ENCODE results near the gene PIGC.
"Not testable (repeated sequence)": the region's sequence is repeated elsewhere in the genome, so short reads cannot be mapped to it uniquely, and the experiment has no call there.

Gene PIGC

GRCh38 chr1:172451002-172451443 lies 7.2 kb upstream of the PIGC start:
- no peak for DNase-seq (ENCODE audit: extremely low spot score)
- ChIA-PET CTCF (interaction anchor here (0.5 to 1.2 kb wide), 8 partner anchors 9 to 1247 kb away, joined by 3 to 6 read pairs (median 4); no protein-coding TSS in a partner anchor), POLR2A (interaction anchor here (2.9 kb wide), 1 partner anchor 81 kb away, joined by 11 read pairs; the partner anchor contains the start of gene SUCO)
- TF ChIP-seq FOXA1 (IDR thresholded peaks at IDR 0.05) (no peak), NFRKB (IDR thresholded peaks at IDR 0.05) (no peak), TARDBP (IDR thresholded peaks at IDR 0.05) (no peak), FOXM1 (IDR thresholded peaks at IDR 0.05; ENCODE audit: borderline replicate concordance) (no peak), L3MBTL2 (conservative IDR thresholded peaks at IDR 0.05) (no peak), CTBP1 (IDR thresholded peaks at IDR 0.05; ENCODE audit: borderline replicate concordance) (no peak)

DNA sequence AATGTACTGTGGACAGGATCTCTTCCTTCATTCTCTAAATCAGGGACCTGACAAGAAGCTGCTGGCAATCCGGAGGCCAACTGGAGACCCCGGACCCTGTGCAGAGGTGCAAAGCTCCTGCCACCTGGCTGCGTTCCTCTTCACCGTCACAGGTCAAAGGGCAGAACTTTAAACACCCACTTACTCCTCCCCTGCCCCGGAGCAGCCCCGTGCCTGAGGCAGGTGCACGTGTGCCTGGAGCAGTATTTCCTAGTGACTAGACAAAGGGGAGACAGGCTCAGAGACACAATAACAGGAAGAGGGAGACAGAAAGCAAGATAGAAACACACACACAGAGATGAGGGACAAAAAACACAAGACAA lies 6.6 kb upstream of the PIGC start:
- no peak for TF ChIP-seq ZNF384 (IDR thresholded peaks at IDR 0.05)
- CTCF ChIA-PET, result interaction anchor here (0.5 to 1.2 kb wide), 8 partner anchors 9 to 1248 kb away, joined by 3 to 6 read pairs (median 4); no protein-coding TSS in a partner anchor
- POLR2A ChIA-PET, result interaction anchor here (2.9 kb wide), 1 partner anchor 82 kb away, joined by 11 read pairs; the partner anchor contains the start of gene SUCO
- no peak for DNase-seq (ENCODE audit: extremely low spot score)

DNA sequence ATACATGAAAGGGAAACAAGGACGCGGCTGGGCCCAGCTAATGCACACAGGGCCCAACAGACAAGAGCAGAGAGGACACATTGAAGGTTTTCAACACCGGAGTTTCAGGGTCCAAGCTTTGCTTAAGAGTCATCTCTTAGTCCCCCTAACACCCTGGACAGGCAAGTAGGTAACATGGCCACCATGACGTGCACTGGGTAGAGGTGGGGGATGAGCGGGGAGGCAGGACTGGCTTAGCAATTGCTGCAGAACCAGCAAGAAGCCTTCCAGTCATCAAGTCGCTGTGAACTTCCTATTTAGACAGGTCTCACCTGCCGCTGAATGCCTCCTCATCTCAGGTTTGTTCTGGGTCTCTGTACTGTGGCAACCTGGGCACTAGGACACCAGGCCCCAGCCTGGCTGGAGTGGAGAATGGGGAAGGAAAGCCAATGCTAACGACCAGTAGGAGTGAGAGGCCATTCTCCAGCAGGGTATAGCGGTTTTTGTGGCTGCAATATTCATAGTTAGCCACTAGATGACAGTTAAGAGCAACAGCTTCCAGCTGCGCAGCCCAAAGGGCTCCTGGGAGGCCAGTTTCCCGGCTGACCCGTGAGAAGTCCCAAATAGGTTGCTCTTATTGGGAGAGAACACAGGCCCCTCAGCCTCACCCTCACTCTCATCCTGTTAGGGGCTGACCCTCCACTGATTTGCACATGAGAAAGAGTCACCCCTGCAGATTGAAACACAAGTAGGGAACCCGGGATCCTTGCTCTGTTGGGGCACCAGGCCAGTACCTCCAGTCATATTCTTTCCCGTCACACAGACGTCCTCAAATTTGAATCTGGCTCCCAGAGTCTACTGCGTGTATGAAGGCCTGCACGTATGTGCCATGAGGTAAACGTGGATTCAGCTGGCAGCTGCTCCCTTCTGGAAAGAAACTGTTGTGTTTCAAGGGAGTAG lies 6.0 kb upstream of the PIGC start:
- TF ChIP-seq SP1 (IDR thresholded peaks at IDR 0.05) (no peak), ELF4 (IDR thresholded peaks at IDR 0.05) (no peak), LEF1 (IDR thresholded peaks at IDR 0.05; ENCODE audit: borderline replicate concordance) (no peak), SUZ12 (IDR thresholded peaks at IDR 0.05) (no peak), NFRKB (IDR thresholded peaks at IDR 0.05) (no peak), L3MBTL2 (conservative IDR thresholded peaks at IDR 0.05) (no peak), FOXA1 (IDR thresholded peaks at IDR 0.05) (no peak)
- POLR2A ChIA-PET, result interaction anchor here (2.9 kb wide), 1 partner anchor 83 kb away, joined by 11 read pairs; the partner anchor contains the start of gene SUCO
- DNase-seq (ENCODE audit: extremely low spot score), result peak; percentile 78
- CTCF ChIA-PET, result interaction anchor here (0.5 to 1.2 kb wide), 3 partner anchors 10 to 447 kb away, joined by 3 to 5 read pairs (median 3); no protein-coding TSS in a partner anchor

DNA sequence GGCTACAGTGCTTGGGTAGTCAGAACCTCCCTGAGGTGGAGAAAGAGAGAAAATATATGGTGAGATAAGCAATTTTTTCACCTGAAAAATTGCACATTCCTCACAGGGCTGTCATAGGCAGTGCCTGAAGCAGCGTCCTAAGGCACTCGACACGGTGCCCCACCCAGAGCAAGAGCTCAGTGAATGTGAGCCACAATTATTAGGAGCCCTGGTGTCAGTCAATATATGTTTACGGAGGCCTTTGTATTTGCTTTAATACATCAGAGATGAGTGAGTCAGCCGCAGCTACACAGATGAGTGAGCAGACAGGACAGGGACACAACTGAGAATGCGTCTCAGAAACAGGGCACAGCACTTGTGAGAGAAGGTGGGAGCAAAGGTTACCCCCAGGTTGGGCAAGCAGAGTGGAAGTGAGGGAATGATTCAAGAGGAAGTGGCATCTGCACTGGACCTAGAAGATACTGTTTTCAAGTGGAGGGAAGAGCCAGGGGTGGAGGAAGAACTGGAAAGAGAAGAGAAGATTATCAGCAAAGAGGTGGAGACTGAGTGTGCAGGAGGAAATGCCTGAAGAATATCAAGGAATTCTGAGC lies 5.2 kb upstream of the PIGC start:
- CTCF ChIA-PET, result interaction anchor here (0.5 kb wide), 1 partner anchor 394 kb away, joined by 3 read pairs; no protein-coding TSS in a partner anchor
- POLR2A ChIA-PET, result no interaction called here
- TF ChIP-seq BHLHE40 (IDR thresholded peaks at IDR 0.05; ENCODE audit: borderline replicate concordance) (no peak), TARDBP (IDR thresholded peaks at IDR 0.05) (no peak), ARNT (IDR thresholded peaks at IDR 0.05) (no peak), ZNF384 (IDR thresholded peaks at IDR 0.05) (no peak), CTBP1 (IDR thresholded peaks at IDR 0.05; ENCODE audit: borderline replicate concordance) (no peak)
- no peak for DNase-seq (ENCODE audit: extremely low spot score)

- TF ChIP-seq SUZ12 (IDR thresholded peaks at IDR 0.05), result no peak
- no peak for TF ChIP-seq ARNT (IDR thresholded peaks at IDR 0.05)
- no peak for TF ChIP-seq FOXA1 (IDR thresholded peaks at IDR 0.05)
- POLR2A ChIA-PET, result no interaction called here
- no peak for DNase-seq (ENCODE audit: extremely low spot score)
- CTCF ChIA-PET, result no interaction called here
Observed at GRCh38 chr1:172447641-172448040, 3.8 kb upstream of the PIGC start.

DNA sequence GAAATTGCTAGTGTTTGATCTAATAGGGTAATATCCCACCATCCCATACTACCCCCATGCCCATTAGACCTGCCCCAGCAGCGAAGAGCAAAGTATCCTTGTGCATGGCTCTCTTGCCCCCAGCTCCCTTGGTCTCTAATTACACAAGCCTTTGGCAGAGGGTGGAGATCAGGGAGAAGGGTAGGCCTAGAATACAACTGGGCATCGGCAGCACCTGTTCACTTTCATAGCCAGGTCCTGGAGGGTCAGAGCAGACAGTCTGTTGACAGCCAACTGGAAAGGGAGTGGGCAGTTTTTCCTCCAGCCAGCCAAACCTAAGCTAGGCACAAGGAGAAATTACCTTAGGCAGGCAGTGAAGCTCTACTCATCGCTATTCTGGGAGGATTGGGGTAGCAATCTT lies 2.7 kb upstream of the PIGC start:
- TF ChIP-seq ELF4 (IDR thresholded peaks at IDR 0.05) (no peak), L3MBTL2 (conservative IDR thresholded peaks at IDR 0.05) (no peak), LEF1 (IDR thresholded peaks at IDR 0.05; ENCODE audit: borderline replicate concordance) (no peak)
- CTCF ChIA-PET, result no interaction called here
- POLR2A ChIA-PET, result no interaction called here
- no peak for DNase-seq (ENCODE audit: extremely low spot score)

GRCh38 chr1:172442843-172443565 lies 865 bp downstream of the PIGC start:
- no peak for TF ChIP-seq NFRKB (IDR thresholded peaks at IDR 0.05)
- no peak for TF ChIP-seq SP1 (IDR thresholded peaks at IDR 0.05)
- TF ChIP-seq ARNT (IDR thresholded peaks at IDR 0.05), result no peak
- TF ChIP-seq FOXA1 (IDR thresholded peaks at IDR 0.05), result no peak
- no peak for TF ChIP-seq L3MBTL2 (conservative IDR thresholded peaks at IDR 0.05)
- TF ChIP-seq PKNOX1 (IDR thresholded peaks at IDR 0.05), result no peak
- no peak for TF ChIP-seq TARDBP (IDR thresholded peaks at IDR 0.05)
- no peak for TF ChIP-seq FOXK2 (IDR thresholded peaks at IDR 0.05)
- no peak for TF ChIP-seq CTBP1 (IDR thresholded peaks at IDR 0.05; ENCODE audit: borderline replicate concordance)
- no peak for TF ChIP-seq FOXM1 (IDR thresholded peaks at IDR 0.05; ENCODE audit: borderline replicate concordance)
- no peak for TF ChIP-seq ELF4 (IDR thresholded peaks at IDR 0.05)
- no peak for DNase-seq (ENCODE audit: extremely low spot score)
- ChIA-PET CTCF (interaction anchor here (0.9 kb wide), 1 partner anchor 25 kb away, joined by 3 read pairs; no protein-coding TSS in a partner anchor), POLR2A (no interaction called here)

DNA sequence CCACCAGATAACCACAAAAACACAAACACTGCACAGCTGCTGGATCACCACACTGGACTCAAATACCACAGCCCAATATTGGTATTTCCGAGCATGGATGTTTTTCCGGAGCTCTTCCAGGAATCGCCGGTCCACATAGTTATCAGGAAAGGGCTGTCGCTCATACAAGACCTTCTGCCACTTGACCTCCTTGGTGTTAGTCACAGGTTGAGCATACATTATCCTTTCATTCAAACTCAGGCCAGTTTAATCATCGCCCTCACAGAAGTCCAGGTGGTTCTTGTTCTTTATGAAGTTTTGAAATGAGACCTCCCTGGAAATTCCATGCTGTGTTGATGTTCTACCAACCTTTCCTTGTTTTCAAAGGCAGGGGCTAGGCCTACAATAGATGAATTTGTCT lies 1.5 kb downstream of the PIGC start:
- POLR2A ChIA-PET, result no interaction called here

GRCh38 chr1:172437183-172437582 lies 6.7 kb downstream of the PIGC start:
- POLR2A ChIA-PET; DNase-seq (ENCODE audit: extremely low spot score); CTCF ChIA-PET: not testable (repeated sequence)

More for the DNA sequence above, 1.5 kb downstream of the PIGC start:
- DNase-seq (ENCODE audit: extremely low spot score), result no peak
- TF ChIP-seq ELF4 (IDR thresholded peaks at IDR 0.05) (no peak), L3MBTL2 (conservative IDR thresholded peaks at IDR 0.05) (no peak), FOXM1 (IDR thresholded peaks at IDR 0.05; ENCODE audit: borderline replicate concordance) (no peak), NFRKB (IDR thresholded peaks at IDR 0.05) (no peak), PKNOX1 (IDR thresholded peaks at IDR 0.05) (no peak)
- CTCF ChIA-PET, result no interaction called here

All from HEK293T (cell line).